T-helper 1 cell treated with Interleukin-12 subunit alpha and Interleukin-12 subunit beta and Interleukin-4 antibody, amounts not matched to agents 30 μg/mL and 1 μg/mL, for 36 hours (primary cell): ENCODE measurements around the gene AASDH.

ENCODE experiments used
- H3K27ac Mint-ChIP-seq: one replicate; pipeline ENCODE4 v1.8.0; 2021; ENCODE audit warnings: mild to moderate bottlenecking, mixed read lengths
- H3K27me3 Mint-ChIP-seq: one replicate; pipeline ENCODE4 v1.8.0; 2021; ENCODE audit warnings: low read depth, mixed read lengths
- H3K36me3 Mint-ChIP-seq: one replicate; pipeline ENCODE4 v1.8.0; 2021; ENCODE audit warnings: low read depth, mixed read lengths
- H3K4me1 Mint-ChIP-seq: one replicate; pipeline ENCODE4 v1.8.0; 2021; ENCODE audit warnings: low read depth, mixed read lengths
- H3K4me3 Mint-ChIP-seq: one replicate; pipeline ENCODE4 v1.8.0; 2021; ENCODE audit warnings: mild to moderate bottlenecking, moderate library complexity, mixed read lengths
- H3K9me3 Mint-ChIP-seq: one replicate; pipeline ENCODE4 v1.8.0; 2021; ENCODE audit warnings: mixed read lengths

The AASDH gene, protein sequence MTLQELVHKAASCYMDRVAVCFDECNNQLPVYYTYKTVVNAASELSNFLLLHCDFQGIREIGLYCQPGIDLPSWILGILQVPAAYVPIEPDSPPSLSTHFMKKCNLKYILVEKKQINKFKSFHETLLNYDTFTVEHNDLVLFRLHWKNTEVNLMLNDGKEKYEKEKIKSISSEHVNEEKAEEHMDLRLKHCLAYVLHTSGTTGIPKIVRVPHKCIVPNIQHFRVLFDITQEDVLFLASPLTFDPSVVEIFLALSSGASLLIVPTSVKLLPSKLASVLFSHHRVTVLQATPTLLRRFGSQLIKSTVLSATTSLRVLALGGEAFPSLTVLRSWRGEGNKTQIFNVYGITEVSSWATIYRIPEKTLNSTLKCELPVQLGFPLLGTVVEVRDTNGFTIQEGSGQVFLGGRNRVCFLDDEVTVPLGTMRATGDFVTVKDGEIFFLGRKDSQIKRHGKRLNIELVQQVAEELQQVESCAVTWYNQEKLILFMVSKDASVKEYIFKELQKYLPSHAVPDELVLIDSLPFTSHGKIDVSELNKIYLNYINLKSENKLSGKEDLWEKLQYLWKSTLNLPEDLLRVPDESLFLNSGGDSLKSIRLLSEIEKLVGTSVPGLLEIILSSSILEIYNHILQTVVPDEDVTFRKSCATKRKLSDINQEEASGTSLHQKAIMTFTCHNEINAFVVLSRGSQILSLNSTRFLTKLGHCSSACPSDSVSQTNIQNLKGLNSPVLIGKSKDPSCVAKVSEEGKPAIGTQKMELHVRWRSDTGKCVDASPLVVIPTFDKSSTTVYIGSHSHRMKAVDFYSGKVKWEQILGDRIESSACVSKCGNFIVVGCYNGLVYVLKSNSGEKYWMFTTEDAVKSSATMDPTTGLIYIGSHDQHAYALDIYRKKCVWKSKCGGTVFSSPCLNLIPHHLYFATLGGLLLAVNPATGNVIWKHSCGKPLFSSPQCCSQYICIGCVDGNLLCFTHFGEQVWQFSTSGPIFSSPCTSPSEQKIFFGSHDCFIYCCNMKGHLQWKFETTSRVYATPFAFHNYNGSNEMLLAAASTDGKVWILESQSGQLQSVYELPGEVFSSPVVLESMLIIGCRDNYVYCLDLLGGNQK

DNA sequence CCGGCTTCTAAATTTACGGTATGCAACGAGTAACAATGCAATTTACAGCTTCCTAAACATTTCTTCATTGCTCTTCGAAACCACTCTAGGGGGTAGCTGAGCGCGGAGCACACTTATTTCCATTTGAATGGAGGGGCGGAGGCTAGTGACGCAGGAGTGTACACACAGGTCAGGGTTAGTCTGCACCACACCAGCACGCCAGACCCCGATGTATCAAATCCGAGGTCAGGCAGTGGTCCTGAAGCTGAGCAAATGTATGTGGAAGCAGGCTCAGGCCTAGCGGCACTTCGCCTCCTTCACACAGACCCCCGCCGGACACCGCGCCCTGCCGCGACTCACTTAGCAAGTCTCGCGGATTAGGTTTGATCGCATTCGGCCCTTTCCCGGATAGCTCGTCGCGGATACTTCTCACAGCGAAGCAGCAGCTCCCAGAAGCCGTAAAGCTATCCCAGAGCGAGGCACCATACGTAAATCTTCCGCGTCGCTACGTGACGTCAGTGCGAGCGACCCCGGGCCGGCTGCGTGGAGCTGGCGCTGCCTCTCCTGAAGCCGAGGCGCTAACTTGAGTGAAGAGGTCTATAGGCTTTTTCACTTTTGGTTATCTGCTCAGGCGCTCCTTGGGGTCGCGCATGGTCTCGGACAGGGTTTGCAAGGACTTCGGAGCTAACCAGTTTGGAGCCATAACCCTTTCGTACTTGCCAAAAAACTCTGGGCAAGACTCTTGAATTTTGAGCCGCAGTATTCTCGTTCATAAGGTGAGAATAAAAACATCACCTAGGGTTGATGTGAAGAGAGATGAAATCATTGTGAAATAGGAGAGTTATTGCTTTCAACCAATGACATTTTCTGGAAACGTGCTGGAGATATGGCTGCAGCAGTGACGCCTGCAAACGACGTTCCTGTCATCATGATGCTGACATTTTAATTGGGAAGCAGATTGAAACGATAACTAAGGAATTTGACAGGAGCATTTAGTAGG is at the start of gene AASDH:
AASDH (minus strand) TSS at position 469 of the 979 bp plus-strand sequence. CDS start 3,192 bp downstream, outside the sequence.
- H3K9me3 Mint-ChIP-seq = no peaks in the 10 kb centered on the region
- peak within 1 kb of the TSS; percentile 100 for H3K27ac Mint-ChIP-seq
- H3K4me1 Mint-ChIP-seq = peaks cover 20% of the 10 kb centered on the region
- H3K27me3 Mint-ChIP-seq = no peaks in the 10 kb centered on the region
- H3K4me3 Mint-ChIP-seq = peak within 1 kb of the TSS; percentile 96
- no peaks in the 10 kb centered on the region for H3K36me3 Mint-ChIP-seq

DNA sequence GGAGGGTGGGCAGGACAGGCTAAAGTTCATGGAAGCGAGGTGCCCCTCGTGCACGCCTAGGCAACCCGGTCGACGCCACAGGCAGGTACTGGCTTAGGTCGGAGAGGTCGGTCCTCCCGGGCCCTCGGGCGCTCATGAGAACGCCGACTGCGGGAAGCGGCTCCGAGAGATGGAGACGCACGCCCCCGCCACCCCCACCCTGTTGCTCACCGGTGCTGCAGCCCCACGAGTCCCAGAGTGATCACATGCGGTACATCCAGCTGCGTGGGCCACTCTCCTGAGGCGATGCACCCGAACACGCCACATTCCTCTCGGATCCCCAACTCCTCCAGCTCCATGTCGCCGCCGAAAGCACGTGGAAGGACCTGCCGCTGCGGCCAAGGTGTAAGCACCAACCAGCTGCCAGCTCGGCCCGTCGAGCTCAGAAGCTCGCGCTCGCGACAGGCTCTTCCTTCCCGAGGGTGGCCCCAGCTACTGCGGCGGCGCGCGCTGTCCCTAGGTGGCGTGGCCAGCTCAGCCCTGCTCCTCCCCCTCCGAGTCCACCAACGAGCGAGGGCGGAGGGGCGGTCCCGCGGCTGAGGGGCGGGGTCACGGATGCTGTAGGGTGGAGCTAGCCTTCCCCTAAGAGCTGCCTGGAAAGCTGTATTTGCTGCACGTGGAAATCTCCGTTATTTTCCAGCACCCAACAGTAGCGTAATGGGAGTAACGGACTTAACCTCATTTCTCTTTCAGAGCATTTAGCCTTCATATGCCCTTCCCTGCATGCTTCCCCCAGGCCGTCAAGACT is 48.0 kb upstream of the AASDH start, which contains the start of gene PPAT:
PPAT (minus strand) TSS at position 476 of the 787 bp plus-strand sequence; CDS start at position 338, 138 bp downstream.
- peaks cover 7% of the 10 kb centered on the region for H3K36me3 Mint-ChIP-seq
- peaks cover 41% of the 10 kb centered on the region for H3K4me1 Mint-ChIP-seq
- H3K4me3 Mint-ChIP-seq = peak within 1 kb of the TSS; percentile 95
- H3K27ac Mint-ChIP-seq = peak within 1 kb of the TSS; percentile 98
- H3K9me3 Mint-ChIP-seq = no peaks in the 10 kb centered on the region
- H3K27me3 Mint-ChIP-seq = no peaks in the 10 kb centered on the region

DNA sequence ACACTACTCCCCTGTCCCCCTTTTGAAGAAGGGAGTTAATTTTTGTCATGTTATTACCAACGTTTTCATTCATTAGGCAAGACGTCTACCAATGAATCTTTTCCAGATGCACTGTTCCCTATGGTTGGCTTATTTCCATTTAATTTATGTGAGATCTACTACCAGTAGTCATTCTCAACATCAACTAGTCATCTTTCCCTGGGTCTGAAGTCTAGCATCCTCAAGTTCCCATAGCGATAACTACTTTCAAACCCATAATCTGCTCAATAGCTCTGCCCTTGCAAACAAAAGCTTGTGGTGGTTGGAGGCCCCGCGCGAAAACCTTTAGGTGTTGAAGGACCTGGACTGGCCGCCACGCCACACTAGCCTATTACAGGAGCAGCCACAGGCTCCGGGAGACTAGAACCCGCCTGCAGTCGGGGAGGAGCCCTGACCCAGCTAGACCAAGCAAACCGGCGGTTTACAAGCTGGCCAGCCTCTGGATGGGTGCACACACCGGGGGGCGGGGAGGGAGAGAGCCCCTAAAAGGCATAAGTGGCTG is 47.4 kb upstream of the AASDH start:
- peaks cover 5% of the 10 kb centered on the region for H3K36me3 Mint-ChIP-seq
- H3K9me3 Mint-ChIP-seq = no peaks in the 10 kb centered on the region
- peaks cover 36% of the 10 kb centered on the region for H3K4me1 Mint-ChIP-seq
- peak overlapping the region; percentile 98 for H3K27ac Mint-ChIP-seq
- no peaks in the 10 kb centered on the region for H3K27me3 Mint-ChIP-seq
- H3K4me3 Mint-ChIP-seq = peak overlapping the region; percentile 95

DNA sequence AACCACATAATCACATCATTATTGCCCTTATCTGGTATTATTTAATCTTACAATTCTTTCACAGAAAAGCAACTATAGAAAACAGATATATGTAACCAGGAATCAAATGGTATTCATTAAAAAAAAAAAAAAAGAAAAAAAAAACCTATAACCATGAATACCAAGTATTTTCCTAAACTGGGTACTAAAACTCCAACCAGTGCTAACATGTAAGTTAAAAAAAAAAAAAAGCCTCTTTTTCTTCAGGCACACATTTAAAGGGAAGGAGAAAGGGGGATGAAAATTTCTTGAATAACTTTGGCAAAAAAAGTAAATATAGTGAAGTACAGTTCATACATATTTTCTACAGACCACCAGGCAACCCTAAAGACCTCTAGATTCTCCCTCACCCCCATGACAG is 46.0 kb upstream of the AASDH start:
- Mint-ChIP-seq H3K27me3 (no peaks in the 10 kb centered on the region), H3K4me1 (peaks cover 32% of the 10 kb centered on the region), H3K4me3 (no peak overlapping the region), H3K9me3 (no peaks in the 10 kb centered on the region), H3K36me3 (peaks cover 2% of the 10 kb centered on the region), H3K27ac (no peak overlapping the region)

DNA sequence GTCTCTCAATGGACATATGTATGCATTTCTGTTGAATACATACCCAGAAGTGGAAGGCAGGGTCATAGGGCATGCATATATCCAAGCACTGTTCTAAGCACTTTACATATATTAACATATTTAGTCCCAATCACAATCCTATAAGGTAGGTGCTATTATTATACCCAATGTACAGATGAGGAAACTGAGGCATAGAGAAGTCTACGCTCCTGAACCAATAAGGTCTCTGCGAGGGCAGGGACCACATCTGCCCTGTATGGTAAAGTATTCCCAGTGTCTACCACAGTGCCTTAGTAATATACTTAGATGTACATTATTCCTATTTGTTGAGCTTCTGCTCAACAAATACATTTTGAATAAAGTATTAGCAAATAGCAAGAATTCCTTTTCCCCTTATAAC is 42.9 kb upstream of the AASDH start:
- Mint-ChIP-seq H3K4me1 (peaks cover 29% of the 10 kb centered on the region), H3K27me3 (no peaks in the 10 kb centered on the region), H3K4me3 (no peak overlapping the region), H3K27ac (no peak overlapping the region), H3K9me3 (peaks cover 4% of the 10 kb centered on the region), H3K36me3 (peaks cover 6% of the 10 kb centered on the region)

DNA sequence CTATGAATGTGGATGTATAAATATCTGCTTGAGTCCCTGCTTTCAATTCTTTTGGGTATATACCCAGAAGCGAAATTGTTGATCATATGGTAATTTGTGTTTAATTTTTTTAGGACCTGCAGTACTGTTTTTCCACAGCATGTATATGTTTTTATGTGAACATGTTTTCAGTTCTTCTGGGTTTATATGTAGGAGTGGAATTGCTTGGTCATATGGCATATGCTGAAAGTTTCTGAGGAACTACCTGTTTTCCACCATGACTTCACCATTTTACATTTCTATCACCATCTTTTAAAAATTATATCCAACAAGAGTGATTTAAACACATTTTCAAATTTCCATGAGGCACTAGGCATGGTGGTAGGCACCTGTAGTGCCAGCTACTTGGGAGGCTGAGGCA is 39.9 kb upstream of the AASDH start:
- Mint-ChIP-seq H3K4me1 (peaks cover 17% of the 10 kb centered on the region), H3K27ac (no peak overlapping the region), H3K9me3 (peaks cover 4% of the 10 kb centered on the region), H3K36me3 (peaks cover 8% of the 10 kb centered on the region), H3K27me3 (no peaks in the 10 kb centered on the region), H3K4me3 (no peak overlapping the region)

DNA sequence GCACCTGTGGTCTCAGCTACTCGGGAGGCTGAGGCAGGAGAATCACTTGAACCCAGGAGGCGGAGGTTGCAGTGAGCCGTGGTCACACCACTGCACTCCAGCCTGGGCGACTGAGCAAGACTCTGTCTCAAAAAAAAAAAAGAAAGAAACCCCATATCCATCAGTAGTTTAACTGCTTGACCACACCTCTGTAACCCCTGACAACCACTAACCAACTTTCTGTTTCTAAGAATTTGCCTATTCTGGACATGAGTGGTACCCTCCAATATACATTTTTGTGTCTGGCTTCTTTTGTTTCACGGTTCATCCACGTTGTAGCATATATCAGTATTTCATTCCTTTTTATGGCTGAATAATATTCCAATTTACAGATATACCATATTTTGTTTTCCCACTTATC is 39.0 kb upstream of the AASDH start:
- Mint-ChIP-seq H3K27ac (no peak overlapping the region), H3K4me3 (no peak overlapping the region), H3K4me1 (peaks cover 14% of the 10 kb centered on the region), H3K27me3 (no peaks in the 10 kb centered on the region), H3K36me3 (peaks cover 8% of the 10 kb centered on the region), H3K9me3 (peaks cover 4% of the 10 kb centered on the region)

DNA sequence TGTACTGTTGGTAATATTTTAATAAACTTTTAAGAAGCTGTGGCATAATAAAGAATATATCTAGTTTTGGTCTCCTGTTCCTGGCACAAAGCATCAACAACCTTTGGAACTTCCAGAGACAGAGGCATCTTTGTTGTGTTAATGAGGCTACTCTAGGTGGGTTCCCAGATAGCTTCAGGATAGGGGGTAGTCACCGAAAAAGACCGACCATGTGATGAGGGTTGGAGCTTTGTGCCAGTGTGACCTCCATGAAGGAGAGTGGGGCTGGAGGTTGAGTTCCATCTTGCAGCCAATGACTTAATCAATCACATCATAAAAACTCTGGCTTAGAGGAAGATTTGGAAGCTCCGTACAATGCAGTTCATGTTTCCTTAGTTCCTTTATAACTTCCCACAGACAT is 38.2 kb upstream of the AASDH start:
- Mint-ChIP-seq H3K27me3 (no peaks in the 10 kb centered on the region), H3K4me3 (no peak overlapping the region), H3K27ac (no peak overlapping the region), H3K4me1 (peaks cover 8% of the 10 kb centered on the region), H3K9me3 (peaks cover 4% of the 10 kb centered on the region), H3K36me3 (peaks cover 8% of the 10 kb centered on the region)

DNA sequence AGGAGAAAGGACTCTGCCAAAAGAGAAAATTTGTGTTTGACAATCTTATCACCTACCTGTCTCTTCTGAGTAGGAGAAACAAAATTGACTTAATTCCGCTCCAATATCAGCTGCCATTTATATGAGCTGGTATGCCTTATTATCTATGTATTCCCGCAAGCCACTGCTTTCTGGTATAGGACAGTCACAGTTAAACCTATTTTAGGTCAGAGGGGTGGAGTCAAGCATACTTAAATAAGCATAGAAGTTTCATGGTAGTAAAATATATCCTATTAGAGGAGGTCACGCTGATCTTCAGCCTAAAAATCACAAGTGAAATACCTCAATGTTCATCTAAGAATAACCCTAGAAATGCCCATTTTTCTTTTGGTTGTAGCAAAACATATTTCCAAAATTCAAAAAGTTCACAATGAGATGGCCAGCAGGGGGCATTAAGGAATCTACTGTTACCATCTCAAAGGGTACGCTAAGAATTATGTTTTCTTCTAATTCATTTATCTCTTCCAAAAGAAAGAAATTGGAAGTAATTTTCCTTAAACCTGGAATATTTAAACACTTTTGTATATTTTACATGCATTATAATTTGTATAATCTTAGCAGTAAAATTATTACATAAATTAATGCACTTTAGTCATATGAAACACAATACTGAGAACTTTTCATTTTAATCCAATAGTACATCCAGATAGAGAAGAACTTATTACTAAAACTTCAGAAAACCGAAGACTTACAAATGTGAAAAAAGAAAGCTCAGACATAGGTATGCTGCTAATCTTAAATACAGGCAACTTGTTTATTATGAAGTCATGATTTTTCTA is 37.6 kb upstream of the AASDH start:
- Mint-ChIP-seq H3K36me3 (peaks cover 8% of the 10 kb centered on the region), H3K9me3 (peaks cover 4% of the 10 kb centered on the region), H3K27me3 (no peaks in the 10 kb centered on the region), H3K4me3 (no peak overlapping the region), H3K4me1 (peaks cover 8% of the 10 kb centered on the region), H3K27ac (no peak overlapping the region)

DNA sequence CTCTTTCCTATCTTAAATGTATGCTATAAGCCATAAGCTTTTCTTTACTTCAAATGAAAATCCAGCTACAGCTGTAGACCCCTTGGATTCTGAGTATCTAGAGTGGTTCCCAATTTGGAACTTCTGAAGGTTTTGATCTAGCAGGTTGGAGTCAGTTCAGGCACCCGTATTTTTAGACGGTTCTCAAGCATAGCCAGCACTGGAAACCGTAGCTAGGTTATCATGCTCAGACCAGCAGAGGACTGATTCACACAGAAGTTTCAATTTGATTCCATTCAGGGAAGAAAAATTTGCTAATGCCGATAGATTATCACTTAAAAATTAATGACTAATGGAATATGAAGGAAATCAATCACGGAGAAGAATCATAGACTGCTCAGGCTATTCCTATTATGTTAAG is 36.9 kb upstream of the AASDH start:
- no peaks in the 10 kb centered on the region for H3K27me3 Mint-ChIP-seq
- H3K36me3 Mint-ChIP-seq = peaks cover 8% of the 10 kb centered on the region
- peaks cover 4% of the 10 kb centered on the region for H3K9me3 Mint-ChIP-seq
- H3K4me1 Mint-ChIP-seq = peaks cover 6% of the 10 kb centered on the region
- no peak overlapping the region for H3K27ac Mint-ChIP-seq
- no peak overlapping the region for H3K4me3 Mint-ChIP-seq

DNA sequence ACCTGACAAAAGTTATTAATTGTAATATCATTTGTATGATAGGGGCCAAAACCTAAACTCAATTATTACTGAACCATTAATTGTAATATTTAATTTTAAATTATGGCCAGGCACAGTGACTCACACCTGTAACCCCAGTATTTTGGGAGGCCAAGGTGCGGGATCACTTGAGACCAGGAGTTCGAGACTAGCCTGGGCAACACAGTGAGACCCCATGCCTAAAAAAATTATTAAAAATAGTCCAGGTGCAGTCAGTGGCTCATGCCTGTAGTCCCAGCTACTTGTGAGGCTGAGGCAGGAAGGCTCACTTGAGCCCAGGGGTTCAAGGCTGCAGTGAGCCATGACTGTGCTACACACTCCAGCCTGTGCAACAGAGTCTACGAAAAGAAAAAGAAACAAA is 30.1 kb upstream of the AASDH start:
- H3K27me3 Mint-ChIP-seq = no peaks in the 10 kb centered on the region
- H3K9me3 Mint-ChIP-seq = no peaks in the 10 kb centered on the region
- peaks cover 1% of the 10 kb centered on the region for H3K4me1 Mint-ChIP-seq
- no peak overlapping the region for H3K4me3 Mint-ChIP-seq
- no peak overlapping the region for H3K27ac Mint-ChIP-seq
- H3K36me3 Mint-ChIP-seq = no peaks in the 10 kb centered on the region

DNA sequence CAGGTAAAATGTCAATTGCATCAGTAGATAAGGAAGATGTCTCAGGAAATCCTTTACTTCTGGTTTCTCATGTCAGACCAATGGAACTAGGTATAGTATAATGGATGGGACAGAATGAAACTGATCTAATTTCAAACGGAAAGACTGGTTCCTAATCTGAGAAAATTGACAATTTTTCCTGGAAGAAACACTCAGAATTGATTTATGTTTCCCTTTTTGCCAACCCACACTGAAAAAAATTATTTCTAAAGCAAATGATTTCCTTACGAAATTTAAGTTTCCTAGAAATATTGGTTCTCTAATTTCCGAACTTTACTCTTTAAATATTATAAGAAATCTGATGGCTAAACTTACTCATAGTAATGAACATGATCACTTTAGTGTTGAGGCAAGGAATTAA is 29.1 kb upstream of the AASDH start:
- Mint-ChIP-seq H3K27ac (no peak overlapping the region), H3K4me3 (no peak overlapping the region), H3K9me3 (no peaks in the 10 kb centered on the region), H3K27me3 (no peaks in the 10 kb centered on the region), H3K4me1 (peaks cover 1% of the 10 kb centered on the region), H3K36me3 (no peaks in the 10 kb centered on the region)
